Activated T-cell treated with anti-CD3 and anti-CD28 coated beads, Interleukin-2, amount 50 U/mL, for 24 hours (primary cell): ENCODE data around the gene ARMC3.

Experiments
- DNase-seq: peaks from one replicate; pipeline ENCODE4 v3.0.0-alpha.2; 2020
- H3K27ac Mint-ChIP-seq: 2 replicates; pipeline ENCODE4 v1.8.0; 2020; ENCODE audit warnings: mild to moderate bottlenecking, mixed read lengths
- H3K27me3 Mint-ChIP-seq: 2 replicates; pipeline ENCODE4 v1.8.0; 2020; ENCODE audit warnings: mixed read lengths
- H3K36me3 Mint-ChIP-seq: 2 replicates; pipeline ENCODE4 v1.8.0; 2020; ENCODE audit warnings: low read depth, mixed read lengths
- H3K4me1 Mint-ChIP-seq: 2 replicates; pipeline ENCODE4 v1.8.0; 2020; ENCODE audit warnings: low read depth, mixed read lengths
- H3K4me3 Mint-ChIP-seq: 2 replicates; pipeline ENCODE4 v1.8.0; 2020; ENCODE audit warnings: mild to moderate bottlenecking, moderate library complexity, mixed read lengths
- H3K9me3 Mint-ChIP-seq: 2 replicates; pipeline ENCODE4 v1.8.0; 2020; ENCODE audit warnings: mixed read lengths

ARMC3 gene

GRCh38 chr10:23035569-23035968 is 107.7 kb downstream of the ARMC3 start:
- Mint-ChIP-seq H3K4me1 (no peaks in the 10 kb centered on the region), H3K27ac (no peak overlapping the region), H3K27me3 (peaks cover 49% of the 10 kb centered on the region), H3K9me3 (no peaks in the 10 kb centered on the region), H3K36me3 (no peaks in the 10 kb centered on the region), H3K4me3 (no peak overlapping the region)
- no peak for DNase-seq

GRCh38 chr10:23037152-23037551 is 109.3 kb downstream of the ARMC3 start:
- no peak overlapping the region for H3K27ac Mint-ChIP-seq
- DNase-seq, result no peak
- H3K36me3 Mint-ChIP-seq, result no peaks in the 10 kb centered on the region
- no peaks in the 10 kb centered on the region for H3K9me3 Mint-ChIP-seq
- no peak overlapping the region for H3K4me3 Mint-ChIP-seq
- no peaks in the 10 kb centered on the region for H3K4me1 Mint-ChIP-seq
- H3K27me3 Mint-ChIP-seq, result peaks cover 37% of the 10 kb centered on the region

DNA sequence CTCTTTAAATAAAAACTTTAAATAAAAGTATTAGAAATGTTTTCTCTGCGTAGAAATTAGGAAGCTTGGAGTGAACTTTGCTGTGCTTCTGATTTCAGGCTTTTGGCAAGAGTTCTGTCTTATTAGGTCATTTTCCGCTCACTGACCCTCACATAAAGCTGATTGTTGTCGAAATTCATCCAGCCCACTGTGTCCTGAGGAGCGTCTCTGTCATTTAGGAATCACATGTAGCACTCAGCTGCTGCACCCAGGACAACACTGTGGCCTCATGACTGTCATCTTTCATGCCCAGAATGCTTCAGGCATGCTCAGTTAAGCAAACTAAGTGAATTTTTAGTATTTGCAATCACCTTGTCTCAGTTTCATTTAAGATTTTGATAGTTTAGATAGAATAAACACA is 109.7 kb downstream of the ARMC3 start:
- Mint-ChIP-seq H3K27ac (no peak overlapping the region), H3K9me3 (no peaks in the 10 kb centered on the region), H3K27me3 (peaks cover 40% of the 10 kb centered on the region), H3K4me3 (no peak overlapping the region), H3K4me1 (no peaks in the 10 kb centered on the region), H3K36me3 (no peaks in the 10 kb centered on the region)
- DNase-seq, result no peak

GRCh38 chr10:23038172-23038571 is 110.3 kb downstream of the ARMC3 start:
- peaks cover 45% of the 10 kb centered on the region for H3K27me3 Mint-ChIP-seq

GRCh38 chr10:23040002-23040401 is 112.1 kb downstream of the ARMC3 start:
- H3K27me3 Mint-ChIP-seq, result peaks cover 35% of the 10 kb centered on the region
- H3K4me1 Mint-ChIP-seq, result no peaks in the 10 kb centered on the region
- no peak for DNase-seq
- H3K4me3 Mint-ChIP-seq, result no peak overlapping the region
- H3K36me3 Mint-ChIP-seq, result no peaks in the 10 kb centered on the region
- no peak overlapping the region for H3K27ac Mint-ChIP-seq
- no peaks in the 10 kb centered on the region for H3K9me3 Mint-ChIP-seq

More at GRCh38 chr10:23038172-23038571, 110.3 kb downstream of the ARMC3 start:
- Mint-ChIP-seq H3K27ac (no peak overlapping the region), H3K36me3 (no peaks in the 10 kb centered on the region), H3K4me1 (no peaks in the 10 kb centered on the region), H3K4me3 (no peak overlapping the region), H3K9me3 (no peaks in the 10 kb centered on the region)
- no peak for DNase-seq

DNA sequence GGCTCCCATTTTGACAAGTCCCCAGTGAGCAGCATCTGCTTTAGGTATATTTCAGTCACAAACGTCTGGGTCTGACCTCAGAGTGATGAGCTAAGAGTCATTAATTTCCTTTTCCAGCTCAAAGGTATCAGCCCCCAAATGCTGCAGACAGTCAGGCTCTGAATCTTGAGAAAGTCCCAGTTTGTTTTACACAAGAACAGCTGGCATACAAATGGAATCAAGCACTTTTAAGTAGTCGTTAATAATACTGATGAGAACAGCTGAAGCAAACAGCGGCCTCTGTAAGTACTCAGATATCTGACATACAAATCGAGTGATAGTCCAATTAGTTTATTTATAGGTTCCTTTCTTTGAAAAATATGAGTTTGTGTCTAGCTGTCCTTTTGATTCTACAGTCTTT is 118.2 kb downstream of the ARMC3 start:
- H3K4me3 Mint-ChIP-seq, result no peak overlapping the region
- H3K27ac Mint-ChIP-seq, result no peak overlapping the region
- no peak for DNase-seq
- no peaks in the 10 kb centered on the region for H3K36me3 Mint-ChIP-seq
- no peaks in the 10 kb centered on the region for H3K9me3 Mint-ChIP-seq
- H3K4me1 Mint-ChIP-seq, result no peaks in the 10 kb centered on the region
- H3K27me3 Mint-ChIP-seq, result peaks cover 33% of the 10 kb centered on the region

DNA sequence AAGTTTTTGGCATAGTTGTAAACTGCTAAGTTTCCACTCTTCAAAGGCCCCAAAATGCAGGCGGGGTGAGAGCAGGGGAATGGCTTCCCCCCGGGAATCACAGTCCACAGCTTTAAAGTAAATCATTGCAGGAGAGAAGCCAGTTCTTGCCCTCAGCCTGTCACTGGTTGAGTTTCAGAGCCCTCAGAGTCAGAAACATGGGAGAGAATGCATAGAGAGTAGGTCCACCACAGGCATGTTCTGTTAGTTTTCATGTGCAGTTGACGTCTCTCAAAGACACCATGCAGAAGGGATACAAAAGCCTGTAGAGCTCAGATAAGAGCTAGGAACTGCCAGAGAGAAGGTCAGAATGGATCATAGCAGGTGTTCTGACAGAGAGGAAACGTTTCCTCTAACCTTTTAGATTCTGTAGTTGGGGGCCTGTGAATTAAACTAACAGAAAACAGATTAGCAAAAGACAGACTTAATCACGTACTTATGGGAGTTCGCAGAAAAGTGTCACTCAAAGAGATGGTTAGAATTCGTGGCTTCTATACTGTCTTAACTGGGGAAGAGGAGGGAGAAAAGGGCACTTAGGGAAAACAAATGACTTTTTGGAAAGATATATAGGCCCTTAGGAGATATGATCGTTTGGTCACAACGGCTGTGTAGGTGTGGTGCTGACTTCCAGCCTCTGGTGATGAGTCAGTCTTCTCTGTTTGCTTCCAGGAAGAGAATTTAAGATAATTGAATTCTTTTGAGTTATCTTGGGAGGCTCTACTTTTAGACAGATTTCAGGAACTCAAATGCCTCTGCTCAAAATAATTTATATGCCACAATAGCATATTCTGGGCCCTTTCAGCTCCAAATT is 119.6 kb downstream of the ARMC3 start:
- Mint-ChIP-seq H3K27me3 (peaks cover 36% of the 10 kb centered on the region), H3K36me3 (no peaks in the 10 kb centered on the region), H3K4me3 (no peak overlapping the region), H3K9me3 (no peaks in the 10 kb centered on the region), H3K4me1 (no peaks in the 10 kb centered on the region), H3K27ac (no peak overlapping the region)
- DNase-seq, result no peak

- H3K4me1 Mint-ChIP-seq, result no peaks in the 10 kb centered on the region
Observed at GRCh38 chr10:23048191-23048590, 120.3 kb downstream of the ARMC3 start.

GRCh38 chr10:23051278-23051677 is 123.4 kb downstream of the ARMC3 start:
- Mint-ChIP-seq H3K27me3 (peaks cover 45% of the 10 kb centered on the region), H3K27ac (no peak overlapping the region), H3K4me1 (no peaks in the 10 kb centered on the region), H3K9me3 (no peaks in the 10 kb centered on the region), H3K36me3 (no peaks in the 10 kb centered on the region), H3K4me3 (no peak overlapping the region)
- no peak for DNase-seq

More at GRCh38 chr10:23048191-23048590, 120.3 kb downstream of the ARMC3 start:
- DNase-seq, result no peak
- Mint-ChIP-seq H3K9me3 (no peaks in the 10 kb centered on the region), H3K36me3 (no peaks in the 10 kb centered on the region), H3K27ac (no peak overlapping the region), H3K4me3 (no peak overlapping the region), H3K27me3 (peaks cover 37% of the 10 kb centered on the region)

DNA sequence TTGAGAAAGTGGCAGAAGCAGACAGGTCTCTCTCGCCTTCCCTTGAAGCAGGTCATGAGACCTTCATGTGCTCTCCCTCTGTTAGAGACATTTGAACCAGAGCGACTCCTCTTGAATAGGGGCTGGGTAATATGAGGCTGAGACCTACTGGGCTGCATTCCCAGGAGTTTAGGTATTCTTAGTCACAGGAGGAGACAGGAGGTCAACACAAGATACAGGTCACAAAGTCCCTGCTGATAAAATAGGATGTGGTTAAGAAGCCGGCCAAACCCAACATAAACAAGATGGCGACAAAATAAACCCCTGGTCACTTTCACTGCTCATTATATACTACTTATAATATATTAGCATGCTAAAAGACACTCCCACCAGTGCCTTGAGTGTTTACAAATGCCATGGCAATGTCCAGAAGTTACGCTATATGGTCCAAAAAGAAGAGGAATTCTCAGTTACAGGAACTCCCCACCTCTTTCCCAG is 124.0 kb downstream of the ARMC3 start:
- Mint-ChIP-seq H3K4me1 (no peaks in the 10 kb centered on the region), H3K27me3 (peaks cover 51% of the 10 kb centered on the region), H3K4me3 (no peak overlapping the region), H3K36me3 (no peaks in the 10 kb centered on the region), H3K9me3 (no peaks in the 10 kb centered on the region), H3K27ac (no peak overlapping the region)
- DNase-seq, result no peak

- peaks cover 47% of the 10 kb centered on the region for H3K27me3 Mint-ChIP-seq
- H3K36me3 Mint-ChIP-seq, result no peaks in the 10 kb centered on the region
- H3K27ac Mint-ChIP-seq, result no peak overlapping the region
- H3K4me1 Mint-ChIP-seq, result no peaks in the 10 kb centered on the region
- no peaks in the 10 kb centered on the region for H3K9me3 Mint-ChIP-seq
- no peak overlapping the region for H3K4me3 Mint-ChIP-seq
- no peak for DNase-seq
Observed at GRCh38 chr10:23053036-23053435, 125.2 kb downstream of the ARMC3 start.

- peaks cover 46% of the 10 kb centered on the region for H3K27me3 Mint-ChIP-seq
- no peak for DNase-seq
- no peaks in the 10 kb centered on the region for H3K36me3 Mint-ChIP-seq
- no peak overlapping the region for H3K4me3 Mint-ChIP-seq
- no peaks in the 10 kb centered on the region for H3K4me1 Mint-ChIP-seq
- H3K9me3 Mint-ChIP-seq, result peaks cover 8% of the 10 kb centered on the region
- H3K27ac Mint-ChIP-seq, result no peak overlapping the region
Observed at GRCh38 chr10:23055424-23056185, 127.8 kb downstream of the ARMC3 start.

- no peaks in the 10 kb centered on the region for H3K36me3 Mint-ChIP-seq
- no peak overlapping the region for H3K27ac Mint-ChIP-seq
- DNase-seq, result no peak
- H3K4me3 Mint-ChIP-seq, result no peak overlapping the region
- peaks cover 43% of the 10 kb centered on the region for H3K27me3 Mint-ChIP-seq
- peaks cover 8% of the 10 kb centered on the region for H3K9me3 Mint-ChIP-seq
- no peaks in the 10 kb centered on the region for H3K4me1 Mint-ChIP-seq
Observed at GRCh38 chr10:23056186-23056579, 128.3 kb downstream of the ARMC3 start.

GRCh38 chr10:23058366-23058765 is 130.5 kb downstream of the ARMC3 start:
- Mint-ChIP-seq H3K36me3 (no peaks in the 10 kb centered on the region), H3K27ac (no peak overlapping the region), H3K9me3 (peaks cover 8% of the 10 kb centered on the region), H3K4me3 (no peak overlapping the region), H3K4me1 (no peaks in the 10 kb centered on the region), H3K27me3 (peaks cover 30% of the 10 kb centered on the region)
- DNase-seq, result no peak

DNA sequence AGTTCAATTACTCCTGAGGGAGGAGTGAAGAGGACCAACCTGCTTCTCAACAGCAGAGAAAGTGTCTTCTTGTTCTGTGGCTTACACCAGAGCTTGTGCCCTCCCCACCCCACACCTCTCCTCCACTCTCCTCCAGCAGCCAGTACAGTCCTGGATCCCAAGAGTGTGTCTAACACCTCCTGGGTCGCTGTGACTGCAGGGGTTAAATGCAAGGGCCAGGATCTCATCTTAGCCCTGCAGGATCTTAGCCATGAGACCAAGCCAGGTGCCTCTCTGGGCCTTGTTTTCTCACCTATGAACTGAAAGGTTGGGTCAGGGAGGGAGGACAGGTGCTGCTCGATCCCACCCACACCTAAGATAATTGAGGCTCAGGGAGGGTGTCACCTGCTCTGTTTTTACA is 133.1 kb downstream of the ARMC3 start:
- Mint-ChIP-seq H3K36me3 (no peaks in the 10 kb centered on the region), H3K27me3 (peaks cover 25% of the 10 kb centered on the region), H3K27ac (no peak overlapping the region), H3K9me3 (peaks cover 8% of the 10 kb centered on the region), H3K4me1 (no peaks in the 10 kb centered on the region), H3K4me3 (no peak overlapping the region)
- no peak for DNase-seq
